Activated naive CD4-positive, alpha-beta T cell treated with anti-CD3 and anti-CD28 coated beads for 36 hours (primary cell): ENCODE measurements around the gene HOXD11. TPM values are rescaled to one million over a fixed set of nuclear protein-coding genes. Genes with fewer than 3 reads are reported as not detected.

Source experiments
- CTCF ChIA-PET: fragments of 350-600 bp; sonication (Branson Sonifier 250); formaldehyde crosslinking; loops from one replicate; lab custom pipeline; 2021; ENCODE audit warnings: antibody characterized with exemption; lab: Charles Lee
- DNase-seq: peaks from one replicate; pipeline ENCODE4 v3.0.0-alpha.2; 2020
- H3K27ac Mint-ChIP-seq: one replicate; pipeline ENCODE4 v1.8.0; 2021; ENCODE audit warnings: mild to moderate bottlenecking, mixed read lengths
- H3K27me3 Mint-ChIP-seq: one replicate; pipeline ENCODE4 v1.8.0; 2021; ENCODE audit warnings: low read depth, mixed read lengths
- H3K36me3 Mint-ChIP-seq: one replicate; pipeline ENCODE4 v1.8.0; 2021; ENCODE audit warnings: low read depth, mixed read lengths
- H3K4me1 Mint-ChIP-seq: one replicate; pipeline ENCODE4 v1.8.0; 2021; ENCODE audit warnings: low read depth, mixed read lengths
- H3K4me3 Mint-ChIP-seq: one replicate; pipeline ENCODE4 v1.8.0; 2021; ENCODE audit warnings: mild to moderate bottlenecking, moderate library complexity, mixed read lengths
- H3K9me3 Mint-ChIP-seq: one replicate; pipeline ENCODE4 v1.8.0; 2021; ENCODE audit warnings: mixed read lengths
- intact Hi-C: fragments of 100-400 bp; cut with micrococcal nuclease; formaldehyde crosslinking; loops from one replicate; pipeline ENCODE4 v1.15.1; 2023
- total RNA-seq, 2 experiments: library from RNA; stranded (reverse); gene quantifications; one replicate each; pipeline ENCODE4 v1.2.3, GENCODE V29; 2021

The HOXD11 gene
- total RNA-seq, 2 experiments from 2014 or later: not detected

DNA sequence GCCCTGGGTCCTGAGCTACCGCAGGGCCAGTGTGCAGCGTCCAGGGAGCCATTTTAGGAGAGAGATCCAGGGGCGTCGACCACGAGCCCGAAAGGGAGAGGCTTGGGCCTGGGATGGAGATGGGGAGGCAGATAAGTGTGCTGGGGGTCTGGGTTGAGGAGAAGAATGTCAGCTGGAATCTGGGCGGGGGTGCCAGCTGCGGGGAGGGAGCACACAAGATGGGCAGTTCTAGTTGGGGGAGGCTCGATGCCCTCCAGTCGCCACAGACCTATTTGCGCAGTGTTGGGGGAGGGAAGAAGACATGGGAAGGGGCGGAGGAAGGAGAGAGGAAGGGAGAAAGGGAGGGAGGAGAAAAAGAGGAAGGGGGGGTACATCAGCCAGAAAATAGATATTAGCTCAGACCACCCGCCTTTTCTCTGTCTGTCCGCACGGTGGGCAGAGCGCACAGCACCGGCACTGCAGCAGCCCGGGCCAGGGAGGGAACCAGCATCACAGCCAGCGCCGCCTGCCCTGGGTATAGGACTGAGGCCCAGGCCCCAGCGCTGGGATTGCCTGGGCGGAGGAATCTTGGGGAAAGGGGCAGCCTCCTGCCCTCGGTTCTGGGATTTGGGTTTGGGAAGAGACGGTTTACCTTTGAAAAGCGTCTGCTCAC lies 1.9 kb upstream of the HOXD11 start:
- H3K9me3 Mint-ChIP-seq: peaks cover 1% of the 10 kb centered on the region
- CTCF ChIA-PET: interaction anchor here (0.7 to 1.4 kb wide), 2 partner anchors 22 to 36 kb away, joined by 3 to 4 read pairs; no protein-coding TSS in a partner anchor
- intact Hi-C loops: no loop called here
- H3K27me3 Mint-ChIP-seq: peaks cover 79% of the 10 kb centered on the region
- peaks cover 36% of the 10 kb centered on the region for H3K4me1 Mint-ChIP-seq
- no peak for DNase-seq
- H3K27ac Mint-ChIP-seq: no peak overlapping the region
- peaks cover 3% of the 10 kb centered on the region for H3K36me3 Mint-ChIP-seq
- no peak overlapping the region for H3K4me3 Mint-ChIP-seq

DNA sequence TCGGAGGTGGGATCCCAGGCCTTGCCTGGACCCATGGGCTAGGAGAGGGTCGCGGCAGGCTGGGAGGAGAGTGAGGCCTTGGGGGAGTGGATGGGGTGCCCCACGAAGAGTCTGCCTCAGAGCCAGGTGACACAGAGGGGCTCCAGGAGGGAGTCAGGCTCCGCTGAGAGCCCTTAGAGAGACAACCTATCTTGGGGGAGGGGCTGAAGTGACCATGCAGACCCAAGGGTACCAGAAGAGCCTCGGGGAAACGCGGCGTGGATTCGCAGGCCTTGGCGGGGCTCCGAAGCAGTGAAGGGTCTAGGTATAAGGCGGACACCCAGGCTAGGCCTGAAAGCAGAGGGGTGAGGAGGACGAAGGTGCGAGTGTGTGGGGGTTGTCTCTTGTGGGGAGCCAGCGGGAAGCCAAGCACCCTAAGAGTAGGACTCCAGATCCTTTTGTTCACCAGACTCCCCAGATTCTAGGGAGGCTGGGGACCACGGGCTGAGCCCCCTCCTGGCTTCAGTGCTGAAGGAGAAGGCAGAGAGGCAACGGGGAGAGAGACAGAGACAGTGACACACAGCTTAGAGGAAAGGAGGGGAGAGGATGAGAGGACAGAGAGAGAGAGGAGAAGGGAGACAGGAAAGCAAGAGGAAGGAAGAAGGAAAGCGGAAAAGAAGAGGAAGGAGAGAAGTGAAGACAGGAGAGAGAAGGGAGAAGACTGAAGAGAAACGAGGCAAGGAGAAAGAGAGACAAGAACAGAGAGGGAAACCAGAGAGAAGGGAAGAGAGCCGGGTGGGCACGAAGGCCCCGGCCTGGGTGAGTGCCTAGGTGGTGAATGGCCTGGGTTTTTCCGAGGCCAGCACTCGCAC lies 1.1 kb upstream of the HOXD11 start:
- CTCF ChIA-PET: interaction anchor here (1.6 kb wide), 1 partner anchor 8 kb away, joined by 4 read pairs; no protein-coding TSS in a partner anchor
- no peak for DNase-seq
- H3K4me3 Mint-ChIP-seq: peak overlapping the region; percentile 30

GRCh38 chr2:176107731-176108181 lies 676 bp downstream of the HOXD11 start:
- CTCF ChIA-PET: interaction anchor here (1.6 kb wide), 1 partner anchor 10 kb away, joined by 4 read pairs; no protein-coding TSS in a partner anchor

More for the DNA sequence above, 1.1 kb upstream of the HOXD11 start:
- no peak overlapping the region for H3K27ac Mint-ChIP-seq
- peaks cover 80% of the 10 kb centered on the region for H3K27me3 Mint-ChIP-seq
- H3K36me3 Mint-ChIP-seq: peaks cover 3% of the 10 kb centered on the region
- peaks cover 1% of the 10 kb centered on the region for H3K9me3 Mint-ChIP-seq
- intact Hi-C loops: loop anchor here (2.0 kb wide), 1 partner anchor 15 kb away; no protein-coding TSS in a partner anchor
- H3K4me1 Mint-ChIP-seq: peaks cover 36% of the 10 kb centered on the region

DNA sequence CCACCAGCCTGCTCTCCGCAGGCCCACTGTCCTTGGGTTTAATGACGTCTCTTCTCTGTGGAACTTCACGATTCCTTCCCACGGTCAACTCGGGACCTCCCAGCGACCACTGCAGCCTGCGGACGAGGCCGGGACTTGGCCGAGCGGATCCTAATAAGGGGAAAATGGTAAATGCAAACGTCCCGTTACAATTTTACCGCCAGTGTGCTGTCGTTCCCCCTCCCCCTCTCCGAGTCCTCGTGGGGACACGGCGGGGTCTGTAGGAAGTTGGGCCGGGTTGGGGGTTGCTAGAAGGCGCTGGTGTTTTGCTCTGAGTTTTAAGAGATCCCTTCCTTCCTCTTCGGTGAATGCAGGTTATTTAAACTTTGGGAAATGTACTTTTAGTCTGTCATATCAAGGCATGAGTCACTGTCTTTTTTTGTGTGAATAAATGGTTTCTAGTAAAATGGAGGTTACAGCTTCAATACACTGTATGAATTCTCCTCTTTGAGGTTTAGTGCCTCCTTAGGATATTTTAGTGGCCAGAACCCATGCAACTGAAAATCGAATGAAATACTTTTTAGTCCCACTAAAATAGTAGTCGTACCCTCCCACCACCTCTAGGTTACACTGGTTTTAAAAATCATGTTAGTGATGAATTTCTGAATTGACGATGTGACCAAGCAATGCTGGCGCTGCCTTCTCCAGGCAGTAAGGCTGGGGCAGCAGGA lies 2.3 kb downstream of the HOXD11 start:
- Mint-ChIP-seq H3K4me3 (no peak overlapping the region), H3K4me1 (peaks cover 29% of the 10 kb centered on the region), H3K36me3 (peaks cover 5% of the 10 kb centered on the region), H3K27ac (peak overlapping the region; percentile 46), H3K9me3 (peaks cover 1% of the 10 kb centered on the region), H3K27me3 (peaks cover 85% of the 10 kb centered on the region)
- DNase-seq: no peak
- intact Hi-C loops: no loop called here
- CTCF ChIA-PET: interaction anchor here (1.3 to 2.4 kb wide), 4 partner anchors 12 to 346 kb away, joined by 3 to 9 read pairs (median 6); no protein-coding TSS in a partner anchor

More at GRCh38 chr2:176107731-176108181, 676 bp downstream of the HOXD11 start:
- Mint-ChIP-seq H3K27me3 (peaks cover 82% of the 10 kb centered on the region), H3K27ac (no peak overlapping the region), H3K9me3 (peaks cover 1% of the 10 kb centered on the region), H3K36me3 (peaks cover 3% of the 10 kb centered on the region), H3K4me1 (peaks cover 36% of the 10 kb centered on the region), H3K4me3 (no peak overlapping the region)
- no peak for DNase-seq
- intact Hi-C loops: loop anchor here (2.0 kb wide), 1 partner anchor 13 kb away; no protein-coding TSS in a partner anchor

- CTCF ChIA-PET: interaction anchor here (0.7 to 2.4 kb wide), 7 partner anchors 13 to 746 kb away, joined by 3 to 9 read pairs (median 5); no protein-coding TSS in a partner anchor
- peaks cover 24% of the 10 kb centered on the region for H3K4me1 Mint-ChIP-seq
- peaks cover 85% of the 10 kb centered on the region for H3K27me3 Mint-ChIP-seq
- H3K27ac Mint-ChIP-seq: no peak overlapping the region
- intact Hi-C loops: loop anchor here (2.0 to 5.0 kb wide), 3 partner anchors 15 to 33 kb away; partner anchors contain the start of gene HOXD8
- H3K4me3 Mint-ChIP-seq: no peak overlapping the region
- no peak for DNase-seq
- H3K36me3 Mint-ChIP-seq: peaks cover 6% of the 10 kb centered on the region
- H3K9me3 Mint-ChIP-seq: peaks cover 1% of the 10 kb centered on the region
Observed at GRCh38 chr2:176109946-176110345, 2.9 kb downstream of the HOXD11 start.

DNA sequence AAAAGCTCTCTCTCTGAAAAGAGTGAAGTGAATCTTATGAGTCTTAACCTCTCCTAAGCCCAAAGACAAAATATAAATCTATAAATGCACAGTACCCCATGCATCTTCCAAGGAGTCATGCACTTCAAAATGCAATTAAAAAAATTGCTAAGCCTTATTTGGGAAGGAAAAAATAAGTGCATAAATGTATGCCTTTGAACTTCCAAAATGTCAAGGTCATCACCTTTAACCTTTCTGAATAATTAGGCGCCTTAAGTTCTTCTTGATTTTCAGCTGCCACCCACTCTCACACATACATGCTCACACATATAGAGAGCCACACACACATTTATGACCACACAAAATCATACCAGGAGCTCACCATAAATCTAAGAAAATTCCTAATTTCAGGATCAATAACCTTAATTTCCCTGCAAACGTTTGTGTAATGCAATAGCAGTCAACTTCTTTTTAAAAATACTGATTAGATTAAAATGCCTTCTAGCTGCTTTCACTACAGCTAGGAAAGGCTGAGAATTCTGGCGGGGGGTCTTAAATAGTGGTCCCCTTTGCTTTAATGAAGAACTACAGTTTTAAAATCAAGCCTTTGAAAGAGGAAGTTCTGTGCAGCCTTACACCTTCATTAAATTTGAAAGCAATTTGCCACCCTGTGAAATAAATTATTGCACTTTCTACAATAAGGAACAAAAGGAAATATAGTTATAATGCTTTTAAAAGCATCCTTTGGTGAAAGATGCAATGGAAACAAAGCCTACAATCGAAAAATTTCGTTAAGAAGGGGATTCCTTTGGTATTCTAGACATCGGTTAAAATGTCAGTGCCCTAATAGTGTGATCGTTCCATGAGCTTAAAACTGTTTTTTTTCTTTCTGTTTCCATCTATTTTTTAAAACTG lies 3.6 kb downstream of the HOXD11 start:
- Mint-ChIP-seq H3K4me3 (no peak overlapping the region), H3K36me3 (peaks cover 6% of the 10 kb centered on the region), H3K27me3 (peaks cover 82% of the 10 kb centered on the region), H3K9me3 (peaks cover 1% of the 10 kb centered on the region), H3K4me1 (peaks cover 21% of the 10 kb centered on the region), H3K27ac (no peak overlapping the region)
- intact Hi-C loops: loop anchor here (2.0 to 5.0 kb wide), 3 partner anchors 16 to 33 kb away; partner anchors contain the start of gene HOXD8
- no peak for DNase-seq
- CTCF ChIA-PET: interaction anchor here (0.7 to 2.4 kb wide), 10 partner anchors 13 to 747 kb away, joined by 3 to 9 read pairs (median 4); no protein-coding TSS in a partner anchor

DNA sequence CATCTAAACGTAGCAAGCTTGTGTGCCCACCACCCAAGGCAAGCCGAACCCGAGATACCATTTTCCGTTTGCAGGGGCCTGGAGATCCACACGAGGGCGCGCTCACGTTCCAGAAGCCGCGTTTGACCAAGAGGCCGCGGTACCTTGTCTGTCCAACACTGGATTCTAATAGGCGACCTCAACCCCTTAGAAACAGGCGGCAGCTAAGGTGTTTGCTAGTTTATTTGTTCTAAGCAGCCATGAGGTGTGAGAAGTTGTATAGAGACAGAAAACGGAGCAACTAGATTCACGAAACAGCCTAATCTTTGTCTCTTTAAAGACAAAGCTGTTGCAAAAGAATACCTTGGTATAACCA lies 4.2 kb downstream of the HOXD11 start:
- H3K27ac Mint-ChIP-seq: no peak overlapping the region
- peaks cover 6% of the 10 kb centered on the region for H3K36me3 Mint-ChIP-seq
- peaks cover 80% of the 10 kb centered on the region for H3K27me3 Mint-ChIP-seq
- H3K9me3 Mint-ChIP-seq: peaks cover 1% of the 10 kb centered on the region
- H3K4me3 Mint-ChIP-seq: no peak overlapping the region
- no peak for DNase-seq
- peaks cover 15% of the 10 kb centered on the region for H3K4me1 Mint-ChIP-seq
- intact Hi-C loops: loop anchor here (2.0 to 5.0 kb wide), 3 partner anchors 16 to 34 kb away; partner anchors contain the start of gene HOXD8
- CTCF ChIA-PET: interaction anchor here (0.8 to 2.4 kb wide), 6 partner anchors 14 to 344 kb away, joined by 3 to 9 read pairs (median 6); no protein-coding TSS in a partner anchor

DNA sequence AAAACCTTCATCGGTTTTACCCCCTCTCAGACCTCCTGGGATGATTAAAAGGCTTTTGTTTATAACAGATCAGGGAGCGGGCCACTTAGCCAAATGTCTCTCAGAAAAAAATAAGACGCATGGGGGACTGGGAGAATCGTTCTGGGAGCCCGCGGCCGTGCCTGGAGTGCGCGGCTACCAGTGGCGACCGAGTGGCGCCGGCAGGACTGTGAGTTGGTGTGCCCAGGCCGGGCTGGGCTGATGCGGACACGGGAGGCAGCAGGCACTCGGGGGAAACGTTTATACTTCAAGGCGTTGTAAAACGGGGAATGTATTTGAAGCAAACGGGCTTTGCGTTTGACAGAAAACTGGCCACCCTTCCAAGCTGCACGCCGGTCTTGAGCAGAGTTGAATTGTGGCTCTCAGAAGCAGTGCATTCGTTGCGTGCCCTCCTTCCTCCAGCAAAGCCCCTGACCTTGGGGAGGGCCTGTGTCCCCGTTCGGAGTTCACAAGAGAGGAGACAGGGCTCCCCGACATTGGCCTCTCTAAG lies 4.8 kb downstream of the HOXD11 start:
- peaks cover 84% of the 10 kb centered on the region for H3K27me3 Mint-ChIP-seq
- DNase-seq: no peak
- peaks cover 2% of the 10 kb centered on the region for H3K9me3 Mint-ChIP-seq
- intact Hi-C loops: loop anchor here (2.0 to 5.0 kb wide), 3 partner anchors 17 to 35 kb away; partner anchors contain the start of gene HOXD8
- peaks cover 6% of the 10 kb centered on the region for H3K36me3 Mint-ChIP-seq
- H3K4me1 Mint-ChIP-seq: peaks cover 13% of the 10 kb centered on the region
- H3K4me3 Mint-ChIP-seq: no peak overlapping the region
- CTCF ChIA-PET: interaction anchor here (0.9 to 2.4 kb wide), 2 partner anchors 15 to 38 kb away, joined by 3 to 9 read pairs; no protein-coding TSS in a partner anchor
- no peak overlapping the region for H3K27ac Mint-ChIP-seq

- intact Hi-C loops: loop anchor here (5.0 kb wide), 1 partner anchor 35 kb away; no protein-coding TSS in a partner anchor
- H3K27me3 Mint-ChIP-seq: peaks cover 86% of the 10 kb centered on the region
- H3K36me3 Mint-ChIP-seq: peaks cover 6% of the 10 kb centered on the region
- no peak overlapping the region for H3K27ac Mint-ChIP-seq
- no peak for DNase-seq
- H3K4me3 Mint-ChIP-seq: no peak overlapping the region
- CTCF ChIA-PET: no interaction called here
- H3K4me1 Mint-ChIP-seq: peaks cover 10% of the 10 kb centered on the region
- peaks cover 3% of the 10 kb centered on the region for H3K9me3 Mint-ChIP-seq
Observed at GRCh38 chr2:176112375-176113302, 5.6 kb downstream of the HOXD11 start.
